Parathyroid adenoma (tissue), 2 donors: ENCODE data around the gene NOTUM.

Experiments used
- H2AFZ ChIP-seq: fragments of 300-600 bp; sonication (generic); one replicate; pipeline ENCODE4 v1.7.0; 2017; ENCODE audit warnings: antibody characterized with exemption, mild to moderate bottlenecking
- H3K27ac ChIP-seq: fragments of 300-600 bp; sonication (generic); one replicate; pipeline ENCODE4 v1.7.0; 2017
- H3K27me3 ChIP-seq: fragments of 300-600 bp; sonication (generic); one replicate; pipeline ENCODE4 v1.7.0; 2017; ENCODE audit warnings: low read length; ENCODE audit not compliant: control insufficient read depth, insufficient read depth
- H3K36me3 ChIP-seq: fragments of 300-600 bp; sonication (generic); one replicate; pipeline ENCODE4 v1.7.0; 2017; ENCODE audit warnings: low read length; ENCODE audit not compliant: control insufficient read depth, insufficient read depth
- H3K4me1 ChIP-seq: fragments of 300-600 bp; sonication (generic); one replicate; pipeline ENCODE4 v1.7.0; 2017; ENCODE audit warnings: control low read depth
- H3K4me2 ChIP-seq: fragments of 300-600 bp; sonication (generic); one replicate; pipeline ENCODE4 v1.7.0; 2017; ENCODE audit warnings: low read length
- H3K4me3 ChIP-seq: fragments of 300-600 bp; sonication (generic); one replicate; pipeline ENCODE4 v1.7.0; 2017; ENCODE audit warnings: low read depth, low read length
- H3K79me2 ChIP-seq: fragments of 300-600 bp; sonication (generic); one replicate; pipeline ENCODE4 v1.7.0; 2017; ENCODE audit warnings: control low read depth
- H3K9ac ChIP-seq: fragments of 300-600 bp; sonication (generic); one replicate; pipeline ENCODE4 v1.7.0; 2017; ENCODE audit warnings: mild to moderate bottlenecking
- H3K9me3 ChIP-seq: fragments of 300-600 bp; sonication (generic); one replicate; pipeline ENCODE4 v1.7.0; 2017; ENCODE audit warnings: low read length; ENCODE audit not compliant: control insufficient read depth
- TF ChIP-seq, protein P1 (sequence below): fragments of 300-600 bp; sonication (generic); IDR thresholded peaks from one replicate; pipeline ENCODE4 v1.7.0; 2017; ENCODE audit warnings: antibody characterized with exemption, mild to moderate bottlenecking
- donor health status: primary hyperparathyroidism.

Gene NOTUM

DNA sequence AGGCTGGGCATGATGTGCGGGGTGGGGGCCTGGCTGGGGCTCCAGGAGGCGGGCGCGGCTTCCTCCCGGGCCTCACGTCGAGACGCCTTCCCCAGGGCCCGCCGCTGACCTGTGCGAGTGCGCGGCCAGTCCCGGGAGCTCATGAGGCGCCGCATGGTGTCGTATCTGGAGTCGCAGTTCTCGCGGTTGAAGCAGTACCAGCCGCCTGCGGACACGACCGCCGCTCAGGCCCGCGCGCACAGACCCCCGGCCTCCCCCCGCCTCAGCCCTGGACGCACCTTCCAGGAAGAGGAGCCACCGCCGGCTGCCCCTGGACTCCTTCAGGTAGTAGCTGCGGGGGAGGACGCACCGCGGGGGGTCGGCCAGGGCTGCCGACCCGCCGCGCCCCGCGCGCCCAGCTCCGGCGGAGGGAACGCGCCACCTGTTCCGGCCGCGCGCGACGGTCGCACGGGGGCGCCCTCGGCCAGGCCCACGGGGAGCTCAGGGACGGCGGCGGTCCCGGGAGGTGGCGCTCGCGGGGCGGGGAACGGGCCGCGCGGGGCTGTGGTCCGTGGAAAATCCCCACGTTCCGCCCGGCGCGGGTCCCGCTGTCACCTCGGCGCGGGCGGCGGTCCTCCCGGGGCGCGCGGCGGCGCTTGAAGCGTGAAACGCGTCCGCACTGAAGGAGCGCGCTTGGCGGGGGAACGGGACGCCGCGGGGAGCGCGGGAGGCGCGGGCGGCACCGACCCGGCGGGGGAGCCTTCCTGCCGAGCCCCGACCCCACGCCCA, 1.4 kb downstream of the NOTUM start:
- Histone ChIP-seq H3K27me3 (no peaks in the 10 kb centered on the region), H3K27ac (no peak overlapping the region), H3K79me2 (no peaks in the 10 kb centered on the region), H3K4me3 (peak overlapping the region; percentile 57), H3K9ac (no peak overlapping the region), H3K4me1 (no peaks in the 10 kb centered on the region), H3K36me3 (no peaks in the 10 kb centered on the region), H3K4me2 (peak overlapping the region; percentile 72), H2AFZ (peak overlapping the region; percentile 68), H3K9me3 (no peaks in the 10 kb centered on the region)
- TF ChIP-seq, protein P1, sequence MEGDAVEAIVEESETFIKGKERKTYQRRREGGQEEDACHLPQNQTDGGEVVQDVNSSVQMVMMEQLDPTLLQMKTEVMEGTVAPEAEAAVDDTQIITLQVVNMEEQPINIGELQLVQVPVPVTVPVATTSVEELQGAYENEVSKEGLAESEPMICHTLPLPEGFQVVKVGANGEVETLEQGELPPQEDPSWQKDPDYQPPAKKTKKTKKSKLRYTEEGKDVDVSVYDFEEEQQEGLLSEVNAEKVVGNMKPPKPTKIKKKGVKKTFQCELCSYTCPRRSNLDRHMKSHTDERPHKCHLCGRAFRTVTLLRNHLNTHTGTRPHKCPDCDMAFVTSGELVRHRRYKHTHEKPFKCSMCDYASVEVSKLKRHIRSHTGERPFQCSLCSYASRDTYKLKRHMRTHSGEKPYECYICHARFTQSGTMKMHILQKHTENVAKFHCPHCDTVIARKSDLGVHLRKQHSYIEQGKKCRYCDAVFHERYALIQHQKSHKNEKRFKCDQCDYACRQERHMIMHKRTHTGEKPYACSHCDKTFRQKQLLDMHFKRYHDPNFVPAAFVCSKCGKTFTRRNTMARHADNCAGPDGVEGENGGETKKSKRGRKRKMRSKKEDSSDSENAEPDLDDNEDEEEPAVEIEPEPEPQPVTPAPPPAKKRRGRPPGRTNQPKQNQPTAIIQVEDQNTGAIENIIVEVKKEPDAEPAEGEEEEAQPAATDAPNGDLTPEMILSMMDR: peak; percentile 58

DNA sequence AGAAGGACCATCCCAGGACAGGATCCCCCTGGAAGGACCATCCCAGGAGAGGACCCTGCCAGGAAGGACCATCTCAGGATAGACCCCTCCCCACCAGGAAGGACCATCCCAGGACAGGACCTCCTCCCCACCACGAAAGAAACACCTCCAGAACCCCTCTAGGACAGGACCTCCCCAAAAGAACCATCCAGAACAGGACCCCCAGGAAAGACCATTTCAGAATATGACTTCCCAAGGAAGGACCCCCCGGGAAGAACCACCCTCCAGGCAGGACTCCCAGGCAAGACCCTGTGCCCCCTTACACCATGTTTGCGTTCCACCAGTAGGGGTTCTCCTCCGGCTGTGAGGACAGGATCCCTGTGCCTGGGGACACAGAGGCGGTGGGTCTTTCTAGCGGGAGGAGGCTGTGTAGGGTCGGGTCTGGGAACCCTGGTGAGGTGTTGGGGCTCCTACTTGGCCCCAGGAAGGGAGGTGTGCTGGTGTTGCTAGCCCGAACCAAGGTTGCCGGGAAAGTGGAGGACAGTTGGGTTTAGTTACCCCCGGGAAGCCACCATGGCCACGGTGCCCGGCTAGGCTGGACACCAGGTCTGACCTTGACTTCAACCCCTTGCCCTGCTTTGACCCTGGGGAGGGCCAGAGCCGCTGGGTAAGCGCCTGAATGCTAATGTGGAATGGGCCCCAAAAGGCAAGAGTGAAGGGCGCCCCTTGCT, 2.2 kb downstream of the NOTUM start:
- Histone ChIP-seq H3K4me2 (peak overlapping the region; percentile 72), H3K9ac (no peak overlapping the region), H3K79me2 (no peaks in the 10 kb centered on the region), H3K27ac (no peak overlapping the region), H2AFZ (peak overlapping the region; percentile 67), H3K36me3 (no peaks in the 10 kb centered on the region), H3K4me1 (no peaks in the 10 kb centered on the region), H3K9me3 (no peaks in the 10 kb centered on the region), H3K27me3 (no peaks in the 10 kb centered on the region), H3K4me3 (peak overlapping the region; percentile 57)
- TF ChIP-seq, protein P1: no peak

DNA sequence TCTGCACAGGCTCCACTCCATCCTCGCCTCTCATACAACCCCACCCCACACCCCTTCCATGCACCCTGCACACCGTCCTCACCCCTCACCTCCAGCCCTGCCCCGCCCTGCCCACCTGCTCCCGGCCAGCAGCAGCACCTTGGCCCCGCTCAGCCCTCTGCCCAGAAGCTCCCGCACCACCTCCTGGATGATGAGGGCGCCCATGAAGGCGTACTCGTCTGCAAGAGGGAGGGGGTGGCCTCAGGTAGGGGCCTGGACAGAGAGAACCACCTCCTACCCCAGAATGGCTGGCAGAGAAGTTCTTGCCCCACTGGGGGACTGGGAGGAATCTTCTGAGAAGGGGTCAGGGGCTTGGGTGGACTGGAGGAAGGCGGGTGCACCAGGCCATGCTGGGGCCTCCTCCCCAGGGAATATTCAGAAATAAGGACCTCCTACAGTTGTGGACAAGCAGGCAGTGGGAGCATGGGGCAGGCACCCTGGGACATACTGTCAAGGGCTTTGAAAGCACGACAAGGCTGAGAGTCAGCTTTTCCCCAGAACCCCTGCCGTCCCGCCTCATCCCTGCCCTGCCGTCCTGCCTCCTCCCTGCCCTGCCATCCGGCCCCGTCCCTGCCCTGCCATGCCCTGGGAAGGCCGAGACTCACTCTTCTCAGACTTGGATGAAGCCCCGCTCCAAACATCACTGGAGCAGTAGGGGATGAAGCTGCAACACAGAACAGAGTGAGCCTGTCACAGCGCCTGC, 3.1 kb downstream of the NOTUM start:
- Histone ChIP-seq H3K36me3 (no peaks in the 10 kb centered on the region), H3K9ac (no peak overlapping the region), H3K4me2 (no peak overlapping the region), H3K9me3 (no peaks in the 10 kb centered on the region), H3K27me3 (no peaks in the 10 kb centered on the region), H3K79me2 (no peaks in the 10 kb centered on the region), H3K4me1 (no peaks in the 10 kb centered on the region), H3K27ac (no peak overlapping the region), H3K4me3 (no peak overlapping the region), H2AFZ (no peak overlapping the region)
- TF ChIP-seq, protein P1: no peak

DNA sequence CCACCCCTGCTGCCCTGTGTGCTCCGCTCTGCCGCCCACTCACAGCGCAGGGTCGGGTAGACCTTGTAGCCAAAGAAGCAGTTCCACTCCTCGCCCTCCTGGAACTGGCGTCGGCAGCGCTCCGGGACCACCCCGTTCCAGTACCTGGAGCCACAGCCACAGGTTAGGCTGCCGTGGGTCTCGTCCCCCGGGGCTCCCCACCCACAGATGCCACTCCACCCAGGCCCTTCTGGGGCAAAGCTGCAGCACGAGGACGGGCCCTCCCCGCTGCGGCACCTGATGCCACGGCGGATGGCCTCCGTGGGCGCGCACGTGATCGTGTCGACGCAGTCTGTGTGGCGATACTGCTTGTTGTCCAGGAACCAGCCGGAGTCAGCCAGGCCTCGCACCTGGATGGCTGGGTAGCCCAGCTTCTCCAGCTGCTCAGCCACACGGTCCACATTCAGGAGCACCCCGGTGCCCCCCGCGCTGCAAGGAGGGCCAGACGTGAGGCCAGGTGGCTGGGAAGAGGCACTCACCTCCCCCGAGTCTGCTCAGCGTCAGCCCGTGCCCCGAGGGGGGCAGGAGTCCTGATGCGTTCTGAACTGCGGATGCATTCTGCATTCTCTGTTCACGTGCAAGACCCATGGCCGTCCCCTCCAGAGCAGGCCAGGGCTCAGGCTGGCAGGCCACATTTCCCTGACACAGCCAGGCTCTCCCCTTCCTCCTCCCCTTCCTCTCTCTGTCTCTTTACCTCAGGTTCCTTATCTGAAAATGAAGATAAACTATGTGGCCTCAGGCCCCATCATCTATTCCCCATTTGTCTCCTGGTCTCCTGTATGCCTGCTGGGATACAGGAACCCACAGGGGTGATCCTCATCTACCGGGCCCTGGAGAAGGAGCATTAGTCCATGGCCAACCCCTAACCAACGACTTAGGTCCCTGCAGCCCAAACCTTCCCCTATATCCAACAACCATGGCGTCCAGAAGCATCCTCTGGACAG, 4.1 kb downstream of the NOTUM start:
- Histone ChIP-seq H3K27ac (no peak overlapping the region), H3K9me3 (no peaks in the 10 kb centered on the region), H3K9ac (no peak overlapping the region), H3K36me3 (no peaks in the 10 kb centered on the region), H3K4me2 (no peak overlapping the region), H3K4me3 (no peak overlapping the region), H2AFZ (no peak overlapping the region), H3K27me3 (no peaks in the 10 kb centered on the region), H3K4me1 (no peaks in the 10 kb centered on the region), H3K79me2 (no peaks in the 10 kb centered on the region)
- TF ChIP-seq, protein P1: no peak
